PC-3 (cell line): Measurements from ENCODE around the gene REEP6.

Experiments used
- EZH2 ChIP-seq: fragments of 300-600 bp; sonication (generic); IDR thresholded peaks from one replicate; pipeline ENCODE4 v1.6.1; 2017; ENCODE audit warnings: antibody characterized with exemption, mild to moderate bottlenecking, low read length; ENCODE audit not compliant: unreplicated experiment
- EZH2phosphoT487 ChIP-seq: fragments of 300-600 bp; sonication (generic); IDR thresholded peaks from 2 replicates; pipeline ENCODE4 v1.6.1; 2018; ENCODE audit warnings: mild to moderate bottlenecking, antibody characterized with exemption, low read length, borderline replicate concordance
- TF ChIP-seq, protein P1 (sequence below): fragments of 300-600 bp; sonication (generic); conservative IDR thresholded peaks from 2 replicates; pipeline ENCODE4 v1.5.1; 2017; ENCODE audit warnings: antibody characterized with exemption, low read depth, mild to moderate bottlenecking, low read length

DNA sequence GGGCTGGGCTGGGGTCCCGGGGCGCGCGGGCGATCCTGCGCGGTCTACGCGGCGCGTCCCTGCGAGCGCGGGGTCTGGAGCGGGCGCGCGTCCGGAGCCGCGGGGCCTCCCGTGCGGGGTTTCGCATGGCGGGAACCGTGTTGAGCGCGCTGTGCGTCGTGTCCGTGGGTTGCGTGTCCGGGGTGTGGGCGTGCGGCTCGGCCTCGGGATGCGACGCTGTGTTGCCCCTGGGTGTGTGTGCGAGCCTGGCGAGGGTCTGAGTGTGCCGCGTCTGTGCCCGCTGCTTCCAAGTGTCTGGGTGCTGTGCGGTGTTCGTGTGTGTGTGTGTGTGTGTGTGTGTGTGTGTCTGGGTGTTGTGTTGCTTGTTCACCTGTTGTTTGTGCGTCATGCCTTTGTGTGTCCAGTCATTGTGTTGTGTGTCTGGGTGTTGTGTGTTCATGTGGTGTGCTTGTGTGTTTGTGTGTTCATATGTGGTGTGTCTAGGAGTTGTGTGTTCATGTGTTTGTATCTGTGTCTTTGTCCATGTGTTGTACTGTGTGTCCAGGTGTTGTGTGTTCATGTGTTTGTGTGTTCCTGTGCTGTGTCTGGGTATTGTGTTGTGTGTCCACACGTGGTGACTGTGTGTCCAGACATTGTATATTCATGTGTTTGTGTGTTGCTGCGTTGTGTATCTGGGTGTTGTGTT is 33.4 kb downstream of the REEP6 start:
- TF ChIP-seq EZH2phosphoT487, result no peak
- no peak for TF ChIP-seq EZH2
- TF ChIP-seq, protein P1, sequence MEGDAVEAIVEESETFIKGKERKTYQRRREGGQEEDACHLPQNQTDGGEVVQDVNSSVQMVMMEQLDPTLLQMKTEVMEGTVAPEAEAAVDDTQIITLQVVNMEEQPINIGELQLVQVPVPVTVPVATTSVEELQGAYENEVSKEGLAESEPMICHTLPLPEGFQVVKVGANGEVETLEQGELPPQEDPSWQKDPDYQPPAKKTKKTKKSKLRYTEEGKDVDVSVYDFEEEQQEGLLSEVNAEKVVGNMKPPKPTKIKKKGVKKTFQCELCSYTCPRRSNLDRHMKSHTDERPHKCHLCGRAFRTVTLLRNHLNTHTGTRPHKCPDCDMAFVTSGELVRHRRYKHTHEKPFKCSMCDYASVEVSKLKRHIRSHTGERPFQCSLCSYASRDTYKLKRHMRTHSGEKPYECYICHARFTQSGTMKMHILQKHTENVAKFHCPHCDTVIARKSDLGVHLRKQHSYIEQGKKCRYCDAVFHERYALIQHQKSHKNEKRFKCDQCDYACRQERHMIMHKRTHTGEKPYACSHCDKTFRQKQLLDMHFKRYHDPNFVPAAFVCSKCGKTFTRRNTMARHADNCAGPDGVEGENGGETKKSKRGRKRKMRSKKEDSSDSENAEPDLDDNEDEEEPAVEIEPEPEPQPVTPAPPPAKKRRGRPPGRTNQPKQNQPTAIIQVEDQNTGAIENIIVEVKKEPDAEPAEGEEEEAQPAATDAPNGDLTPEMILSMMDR, result no peak
